Measurements from ENCODE around the gene RASGRP3. TPM values are rescaled to one million over a fixed set of nuclear protein-coding genes. Genes with fewer than 3 reads are reported as not detected.

The RASGRP3 gene
- total and polyA plus RNA-seq, 2 of the 13 experiments (the other 11 are each of a cell fraction or from before 2014, with no cell fraction given) = 0.01 TPM; not detected in 1

- WGBS (ENCODE audit: low lambda C conversion rate) = 95% methylated on average over 5 of the region's 5 CpGs
- POLR2A ChIA-PET = no interaction called here
- no TSS peak for BruUV-seq (replicated peaks)
- intact Hi-C loops (cut with micrococcal nuclease; ENCODE audit: unreplicated experiment) (no loop called here), in situ Hi-C loops (cut with HindIII; ENCODE audit: extremely low pct_ligation_motif_present, low pct_unique_long_range_greater_than_20kb) (loop anchor here (25.0 kb wide), 1 partner anchor 817 kb away; no protein-coding TSS in a partner anchor)
- Histone ChIP-seq H3K4me1 (ENCODE audit: insufficient read depth, low read length) (no peaks in the 10 kb centered on the region), H3K27me3 (ENCODE audit: control insufficient read depth in 1 of 2, insufficient read depth in 2 of 2, low read length in 2 of 2) (no peaks in the 10 kb centered on the region), H3K36me3 (replicated peaks in 1 of 2; ENCODE audit: control insufficient read depth in 1 of 2, insufficient read depth in 2 of 2, low read length in 2 of 2) (peaks cover 2 to 7% of the 10 kb centered on the region in 2 experiments; a peak in 2 of 5 replicates), H3K9ac (ENCODE audit: insufficient read depth, low read depth, low read length) (no peak overlapping the region), H3K9me3 (ENCODE audit: low read length) (no peaks in the 10 kb centered on the region), H4K20me1 (ENCODE audit: insufficient read depth, low read length) (no peaks in the 10 kb centered on the region), H3K27ac (ENCODE audit: extremely low read length, insufficient read depth, low read length) (no peak overlapping the region), H3K4me2 (ENCODE audit: low read depth, low read length) (no peak overlapping the region), H2AFZ (ENCODE audit: low read length) (no peak overlapping the region), H3K4me3 (replicated peaks in 1 of 3; ENCODE audit: insufficient read depth in 1 of 3, low read depth in 2 of 3, low read length in 3 of 3) (no peak overlapping the region), H3K79me2 (ENCODE audit: insufficient read depth, low read length) (no peaks in the 10 kb centered on the region)
- no peak for DNase-seq (ENCODE audit: low spot score)
- TF ChIP-seq FOXK1 (CRISPR knock-in tag; IDR thresholded peaks at IDR 0.05; ENCODE audit: borderline replicate concordance, low read depth) (no peak), ZNF317 (CRISPR knock-in tag; IDR thresholded peaks at IDR 0.05) (no peak), ZNF660 (CRISPR knock-in tag; IDR thresholded peaks at IDR 0.05; ENCODE audit: borderline replicate concordance, low read depth) (no peak), RFXANK (CRISPR knock-in tag; IDR thresholded peaks at IDR 0.05) (no peak), ATF2 (CRISPR knock-in tag; IDR thresholded peaks at IDR 0.05) (no peak), ELF4 (CRISPR knock-in tag; IDR thresholded peaks at IDR 0.05; ENCODE audit: borderline replicate concordance) (no peak), SP1 (IDR thresholded peaks at IDR 0.05) (no peak), SP1 (CRISPR knock-in tag; IDR thresholded peaks at IDR 0.05) (no peak), CBX1 (IDR thresholded peaks at IDR 0.05; ENCODE audit: low read depth) (no peak)
- CTCF ChIA-PET (ENCODE audit: low intra/inter-chr PET ratio, low total read pairs) = no interaction called here
- no peak for FAIRE-seq
- ATAC-seq = no peak
Observed at GRCh38 chr2:33579227-33579626, 102.8 kb downstream of the RASGRP3 start.
